ENCODE measurements around the gene ADAT2. TPM values are rescaled to one million over a fixed set of nuclear protein-coding genes. Genes with fewer than 3 reads are reported as not detected.

The ADAT2 gene
- total and polyA plus RNA-seq, 2 donors (not counting 1 experiment from before 2014, with no cell fraction given): 13.6 to 16.0 TPM

- no peak overlapping the region for H3K9ac ChIP-seq (ENCODE audit: low read length)
- H3K27me3 ChIP-seq (replicated peaks in 1 of 4; ENCODE audit: control extremely low read depth in 1 of 4, control insufficient read depth in 3 of 4, insufficient read depth in 4 of 4, low read length in 3 of 4): no peaks in the 10 kb centered on the region
- no peak overlapping the region for H3K4me2 ChIP-seq (replicated peaks; ENCODE audit: low read depth, low read length, poor library complexity, severe bottlenecking)
- ATAC-seq (ENCODE audit: low read depth): no peak
- peaks cover 2 to 20% of the 10 kb centered on the region in 2 experiments for H3K36me3 ChIP-seq (replicated peaks in 1 of 2; ENCODE audit: control extremely low read depth in 1 of 2, control insufficient read depth in 1 of 2, extremely low read depth in 1 of 2, insufficient read depth in 2 of 2, low read length in 1 of 2)
- H2AFZ ChIP-seq (ENCODE audit: insufficient read depth, low read depth, low read length, poor library complexity, severe bottlenecking): no peak overlapping the region
- no peaks in the 10 kb centered on the region for H3K9me3 ChIP-seq (ENCODE audit: control extremely low read depth in 1 of 3, control insufficient read depth in 2 of 3, insufficient read depth in 1 of 3, low read length in 2 of 3)
- Mint-ChIP-seq H3K27ac (no peak overlapping the region), H3K9me3 (ENCODE audit: insufficient read depth) (no peaks in the 10 kb centered on the region), H3K4me3 (no peak overlapping the region), H3K4me1 (no peaks in the 10 kb centered on the region), H3K27me3 (no peaks in the 10 kb centered on the region)
- ChIA-PET POLR2A (no interaction called here), CTCF (interaction anchor here (0.7 kb wide), 1 partner anchor 993 kb away, joined by 3 read pairs; no protein-coding TSS in a partner anchor)
- DNase-seq: no peak
- no peaks in the 10 kb centered on the region for H3K79me2 ChIP-seq (ENCODE audit: control insufficient read depth, insufficient read depth, low read length)
- H3K27ac ChIP-seq (ENCODE audit: low read length in 2 of 2): no peak overlapping the region
- H3K4me1 ChIP-seq (ENCODE audit: control insufficient read depth in 2 of 2, insufficient read depth in 2 of 2, low read length in 2 of 2): no peaks in the 10 kb centered on the region
- TF ChIP-seq, protein P1, sequence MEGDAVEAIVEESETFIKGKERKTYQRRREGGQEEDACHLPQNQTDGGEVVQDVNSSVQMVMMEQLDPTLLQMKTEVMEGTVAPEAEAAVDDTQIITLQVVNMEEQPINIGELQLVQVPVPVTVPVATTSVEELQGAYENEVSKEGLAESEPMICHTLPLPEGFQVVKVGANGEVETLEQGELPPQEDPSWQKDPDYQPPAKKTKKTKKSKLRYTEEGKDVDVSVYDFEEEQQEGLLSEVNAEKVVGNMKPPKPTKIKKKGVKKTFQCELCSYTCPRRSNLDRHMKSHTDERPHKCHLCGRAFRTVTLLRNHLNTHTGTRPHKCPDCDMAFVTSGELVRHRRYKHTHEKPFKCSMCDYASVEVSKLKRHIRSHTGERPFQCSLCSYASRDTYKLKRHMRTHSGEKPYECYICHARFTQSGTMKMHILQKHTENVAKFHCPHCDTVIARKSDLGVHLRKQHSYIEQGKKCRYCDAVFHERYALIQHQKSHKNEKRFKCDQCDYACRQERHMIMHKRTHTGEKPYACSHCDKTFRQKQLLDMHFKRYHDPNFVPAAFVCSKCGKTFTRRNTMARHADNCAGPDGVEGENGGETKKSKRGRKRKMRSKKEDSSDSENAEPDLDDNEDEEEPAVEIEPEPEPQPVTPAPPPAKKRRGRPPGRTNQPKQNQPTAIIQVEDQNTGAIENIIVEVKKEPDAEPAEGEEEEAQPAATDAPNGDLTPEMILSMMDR (IDR thresholded peaks at IDR 0.05): no peak
- TF ChIP-seq EZH2 (IDR thresholded peaks at IDR 0.05; ENCODE audit: borderline replicate concordance, insufficient read depth, low read depth, low read length, poor library complexity, severe bottlenecking): no peak
- H4K20me1 ChIP-seq (ENCODE audit: control insufficient read depth, insufficient read depth, low read length, poor library complexity, severe bottlenecking): no peaks in the 10 kb centered on the region
- intact Hi-C loops (cut with micrococcal nuclease): no loop called here
- no peak overlapping the region for H3K4me3 ChIP-seq (ENCODE audit: control extremely low read depth in 1 of 5, extremely low read depth in 1 of 5, insufficient read depth in 1 of 5, low read depth in 2 of 5, low read length in 4 of 5)
Measured at GRCh38 chr6:143468026-143468425, 17.5 kb upstream of the ADAT2 start.

- Histone ChIP-seq H3K4me3 (ENCODE audit: control extremely low read depth in 1 of 5, extremely low read depth in 1 of 5, insufficient read depth in 1 of 5, low read depth in 2 of 5, low read length in 4 of 5) (no peak overlapping the region), H3K9me3 (ENCODE audit: control extremely low read depth in 1 of 3, control insufficient read depth in 2 of 3, insufficient read depth in 1 of 3, low read length in 2 of 3) (no peaks in the 10 kb centered on the region), H3K9ac (ENCODE audit: low read length) (no peak overlapping the region), H4K20me1 (ENCODE audit: control insufficient read depth, insufficient read depth, low read length, poor library complexity, severe bottlenecking) (no peaks in the 10 kb centered on the region), H3K36me3 (replicated peaks in 1 of 2; ENCODE audit: control extremely low read depth in 1 of 2, control insufficient read depth in 1 of 2, extremely low read depth in 1 of 2, insufficient read depth in 2 of 2, low read length in 1 of 2) (peaks cover 2 to 7% of the 10 kb centered on the region in 2 experiments), H3K4me2 (replicated peaks; ENCODE audit: low read depth, low read length, poor library complexity, severe bottlenecking) (no peak overlapping the region), H3K79me2 (ENCODE audit: control insufficient read depth, insufficient read depth, low read length) (no peaks in the 10 kb centered on the region), H3K4me1 (ENCODE audit: control insufficient read depth in 2 of 2, insufficient read depth in 2 of 2, low read length in 2 of 2) (no peaks in the 10 kb centered on the region), H3K27ac (ENCODE audit: low read length in 2 of 2) (no peak overlapping the region), H3K27me3 (replicated peaks in 1 of 4; ENCODE audit: control extremely low read depth in 1 of 4, control insufficient read depth in 3 of 4, insufficient read depth in 4 of 4, low read length in 3 of 4) (no peaks in the 10 kb centered on the region), H2AFZ (ENCODE audit: insufficient read depth, low read depth, low read length, poor library complexity, severe bottlenecking) (no peak overlapping the region)
- WGBS (ENCODE audit: insufficient coverage): no CpG with 5 or more reads among the region's 2 CpGs
- ChIA-PET CTCF (interaction anchor here (0.8 to 1.1 kb wide), 2 partner anchors 20 to 72 kb away, joined by 3 read pairs; no protein-coding TSS in a partner anchor), POLR2A (no interaction called here)
- Mint-ChIP-seq H3K4me3 (no peak overlapping the region), H3K9me3 (ENCODE audit: insufficient read depth) (no peaks in the 10 kb centered on the region), H3K27me3 (no peaks in the 10 kb centered on the region), H3K27ac (no peak overlapping the region), H3K4me1 (no peaks in the 10 kb centered on the region)
- DNase-seq (no peak), ATAC-seq (ENCODE audit: low read depth) (no peak)
- TF ChIP-seq, protein P1 (IDR thresholded peaks at IDR 0.05): no peak
- TF ChIP-seq EZH2 (IDR thresholded peaks at IDR 0.05; ENCODE audit: borderline replicate concordance, insufficient read depth, low read depth, low read length, poor library complexity, severe bottlenecking): no peak
- intact Hi-C loops (cut with micrococcal nuclease): no loop called here
Measured at GRCh38 chr6:143465546-143465945, 15.1 kb upstream of the ADAT2 start.

Measured in B cell (primary cell).